ENCODE measurements around the gene FAM236D. TPM values are rescaled to one million over a fixed set of nuclear protein-coding genes. Genes with fewer than 3 reads are reported as not detected.

FAM236D gene
- total RNA-seq = not detected in 2 replicates

GRCh38 chrX:72808110-72808509 lies at the start of gene FAM236D:
FAM236D (minus strand) TSS chrX:72808210; CDS start chrX:72808110, 100 bp downstream.

GRCh38 chrX:72782560-72782959 lies 25.4 kb downstream of the FAM236D start, which contains the start of gene FAM236B:
FAM236B (minus strand) TSS chrX:72782660; CDS start chrX:72782560, 100 bp downstream.

DNA sequence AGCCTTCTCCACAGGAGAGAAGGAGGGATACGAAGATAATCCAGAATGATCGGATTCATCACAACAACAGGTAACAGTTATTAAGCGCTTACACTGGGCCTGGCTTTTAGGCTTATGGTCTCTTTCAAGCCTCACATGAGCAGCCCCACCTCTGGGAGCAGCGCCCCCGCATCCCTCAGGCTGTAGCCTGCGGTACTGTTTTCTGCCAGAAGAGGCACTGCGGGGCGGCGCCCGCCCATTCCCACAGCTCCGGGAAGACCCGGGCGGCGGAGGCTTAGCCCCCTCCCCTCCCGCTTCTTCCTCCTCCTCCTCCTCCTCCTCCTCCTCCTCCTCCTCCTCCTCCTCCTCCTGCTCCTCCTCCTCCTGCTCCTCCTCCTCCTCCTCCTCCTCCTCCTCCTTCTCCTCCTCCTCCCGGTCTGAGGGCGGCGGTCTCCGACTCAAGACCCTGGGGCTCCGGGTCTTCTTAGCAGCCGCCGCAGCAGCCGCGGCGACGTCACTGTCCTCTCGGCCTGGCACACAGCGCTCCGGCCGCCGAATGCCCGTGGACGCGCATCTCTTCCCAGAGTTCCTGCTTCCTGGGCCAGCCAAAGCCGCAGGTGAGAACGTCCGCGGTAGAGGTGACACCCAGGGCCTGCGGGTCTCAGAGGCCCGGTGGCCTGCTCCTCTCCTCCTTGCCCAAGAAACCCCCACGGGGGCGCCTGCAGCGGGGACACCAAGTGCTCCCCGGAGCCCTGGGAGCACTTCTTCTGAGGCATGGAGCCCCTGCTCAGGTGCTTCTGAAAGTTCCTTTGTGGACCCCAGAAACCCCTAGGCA lies 31.1 kb downstream of the FAM236D start, which contains the start of gene DMRTC1B:
DMRTC1B (plus strand) TSS at position 238 of the 814 bp plus-strand sequence. CDS start 68,246 bp downstream, outside the sequence.

Other genes with a start within 250 kb of the FAM236D start
- 31.6 and 35.3 TPM in 2 replicates for gene HDAC8, start 235.4 kb downstream of the FAM236D start, total RNA-seq
- 3.6 and 5.1 TPM in 2 replicates for gene PHKA1, start 93.9 kb downstream of the FAM236D start, total RNA-seq
- gene DMRTC1B, start 31.3 kb downstream of the FAM236D start, total RNA-seq = not detected in 2 replicates
- not detected in 2 replicates for gene FAM236B, start 25.6 kb downstream of the FAM236D start, total RNA-seq
- not detected in 2 replicates for gene FAM236C, start 104.4 kb upstream of the FAM236D start, total RNA-seq
- gene FAM236A, start 130.0 kb upstream of the FAM236D start, total RNA-seq = not detected in 2 replicates
- gene DMRTC1, start 135.6 kb upstream of the FAM236D start, total RNA-seq = not detected in 2 replicates
- gene PABPC1L2B, start 194.7 kb upstream of the FAM236D start, total RNA-seq = not detected in 2 replicates